Uterus (tissue), 4 donors: ENCODE data around the gene TIMM50. TPM values are rescaled to one million over a fixed set of nuclear protein-coding genes. Genes with fewer than 3 reads are reported as not detected.

Experiments used
- DNase-seq, 2 donors: peaks; one replicate each; pipeline ENCODE4 v3.0.0-alpha.2; 2019 to 2020
- H3K27ac ChIP-seq, 2 donors: fragments of 200-600 bp; sonication (generic); 1 replicate in 1 of 2; 2 replicates in 1 of 2; pipeline ENCODE4 v1.5.1; 2016 to 2018
- H3K27me3 ChIP-seq, 2 donors: fragments of 200-600 bp; sonication (generic); one replicate each; pipeline ENCODE4 v1.5.1; 2018 to 2019; ENCODE audit warnings: control low read depth in 1 of 2
- H3K36me3 ChIP-seq, 2 donors: fragments of 200-600 bp; sonication (generic); one replicate each; pipeline ENCODE4 v1.5.1; 2019; ENCODE audit warnings: control low read depth in 1 of 2
- H3K4me1 ChIP-seq, 2 donors: fragments of 200-600 bp; sonication (generic); one replicate each; pipeline ENCODE4 v1.5.1; 2018 to 2019; ENCODE audit warnings: control low read depth in 1 of 2
- H3K4me3 ChIP-seq, 2 donors: fragments of 200-600 bp; sonication (generic); 1 replicate in 1 of 2; 2 replicates in 1 of 2; pipeline ENCODE4 v1.5.1; 2018 to 2019; ENCODE audit warnings: mild to moderate bottlenecking in 1 of 2
- H3K9me3 ChIP-seq, 2 donors: fragments of 200-600 bp; sonication (generic); one replicate each; pipeline ENCODE4 v1.5.1; 2019; ENCODE audit warnings: control low read depth in 1 of 2
- CTCF ChIP-seq, 4 experiments: fragments of 200-600 bp in 2 of 4; fragments of 450-650 bp in 2 of 4; sonication (generic) in 2 of 4; IDR thresholded peaks; one replicate each; pipeline ENCODE4 v1.5.1; 2016 to 2019; ENCODE audit warnings: antibody characterized with exemption in 4 of 4, mild to moderate bottlenecking in 2 of 4, moderate library complexity in 1 of 4
- POLR2A ChIP-seq, 2 donors: fragments of 450-650 bp; IDR thresholded peaks; one replicate each; pipeline ENCODE4 v1.6.1; 2016; ENCODE audit warnings: antibody characterized with exemption in 2 of 2, mild to moderate bottlenecking in 1 of 2, moderate library complexity in 1 of 2
- intact Hi-C: fragments of 100-400 bp; cut with DNase I; formaldehyde crosslinking; loops from one replicate; pipeline ENCODE4 v1.15.1; 2023; ENCODE audit warnings: low total_unique reads
- total RNA-seq, 4 donors: library from RNA; depleted of rRNA in 3 of 4; stranded (reverse); fragments of >200 nt in 3 of 4; gene quantifications; one replicate each; pipeline versions ENCODE4 v1.1.0 to v1.2.4, GENCODE V29; 2014 to 2023
- donor health status: DM: yes; HTN: yes; CAD: no.

TIMM50 gene
- total RNA-seq, 4 donors from 2014 or later, result 21.0 to 48.6 (median 28.5) TPM

DNA sequence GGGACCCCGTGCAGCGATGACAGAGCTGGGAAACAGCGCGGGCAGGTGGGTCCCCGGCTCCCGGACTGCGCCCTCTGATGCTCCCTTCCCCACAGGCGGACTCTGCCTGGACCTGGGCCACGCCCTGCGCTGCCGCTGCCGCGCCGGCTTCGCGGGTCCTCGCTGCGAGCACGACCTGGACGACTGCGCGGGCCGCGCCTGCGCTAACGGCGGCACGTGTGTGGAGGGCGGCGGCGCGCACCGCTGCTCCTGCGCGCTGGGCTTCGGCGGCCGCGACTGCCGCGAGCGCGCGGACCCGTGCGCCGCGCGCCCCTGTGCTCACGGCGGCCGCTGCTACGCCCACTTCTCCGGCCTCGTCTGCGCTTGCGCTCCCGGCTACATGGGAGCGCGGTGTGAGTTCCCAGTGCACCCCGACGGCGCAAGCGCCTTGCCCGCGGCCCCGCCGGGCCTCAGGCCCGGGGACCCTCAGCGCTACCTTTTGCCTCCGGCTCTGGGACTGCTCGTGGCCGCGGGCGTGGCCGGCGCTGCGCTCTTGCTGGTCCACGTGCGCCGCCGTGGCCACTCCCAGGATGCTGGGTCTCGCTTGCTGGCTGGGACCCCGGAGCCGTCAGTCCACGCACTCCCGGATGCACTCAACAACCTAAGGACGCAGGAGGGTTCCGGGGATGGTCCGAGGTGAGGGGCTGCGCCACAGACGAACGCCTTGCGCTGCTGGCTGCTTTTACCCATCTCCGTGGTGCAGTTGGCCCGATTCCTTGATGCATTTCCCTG is 26.5 kb downstream of the TIMM50 start:
- H3K9me3 ChIP-seq, result no peaks in the 10 kb centered on the region
- TF ChIP-seq CTCF (IDR thresholded peaks at IDR 0.05), result no peak
- no peak for TF ChIP-seq POLR2A (IDR thresholded peaks at IDR 0.05)
- intact Hi-C loops, result no loop called here
- no peak for DNase-seq
- H3K4me3 ChIP-seq, result peak overlapping the region in 1 of 2 donors; percentile 23
- peaks cover 11 to 14% of the 10 kb centered on the region in 2 donors for H3K27me3 ChIP-seq
- no peak overlapping the region for H3K27ac ChIP-seq
- peaks cover 0 to 7% of the 10 kb centered on the region in 2 donors for H3K4me1 ChIP-seq
- H3K36me3 ChIP-seq, result no peaks in the 10 kb centered on the region

DNA sequence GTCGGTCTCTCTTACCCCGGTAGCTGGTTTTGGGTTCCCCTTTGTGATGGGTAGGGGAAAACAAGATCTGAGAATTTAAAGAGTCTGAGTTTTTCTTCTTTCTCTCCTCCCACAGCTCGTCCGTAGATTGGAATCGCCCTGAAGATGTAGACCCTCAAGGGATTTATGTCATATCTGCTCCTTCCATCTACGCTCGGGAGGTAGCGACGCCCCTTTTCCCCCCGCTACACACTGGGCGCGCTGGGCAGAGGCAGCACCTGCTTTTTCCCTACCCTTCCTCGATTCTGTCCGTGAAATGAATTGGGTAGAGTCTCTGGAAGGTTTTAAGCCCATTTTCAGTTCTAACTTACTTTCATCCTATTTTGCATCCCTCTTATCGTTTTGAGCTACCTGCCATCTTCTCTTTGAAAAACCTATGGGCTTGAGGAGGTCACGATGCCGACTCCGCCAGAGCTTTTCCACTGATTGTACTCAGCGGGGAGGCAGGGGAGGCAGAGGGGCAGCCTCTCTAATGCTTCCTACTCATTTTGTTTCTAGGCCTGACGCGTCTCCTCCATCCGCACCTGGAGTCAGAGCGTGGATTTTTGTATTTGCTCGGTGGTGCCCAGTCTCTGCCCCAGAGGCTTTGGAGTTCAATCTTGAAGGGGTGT is 27.2 kb downstream of the TIMM50 start:
- Histone ChIP-seq H3K27me3 (peaks cover 11 to 19% of the 10 kb centered on the region in 2 donors), H3K4me1 (peaks cover 0 to 7% of the 10 kb centered on the region in 2 donors), H3K4me3 (no peak overlapping the region), H3K9me3 (no peaks in the 10 kb centered on the region), H3K27ac (no peak overlapping the region), H3K36me3 (no peaks in the 10 kb centered on the region)
- intact Hi-C loops, result no loop called here
- TF ChIP-seq CTCF (IDR thresholded peaks at IDR 0.05) (no peak), POLR2A (IDR thresholded peaks at IDR 0.05) (no peak)
- no peak for DNase-seq

DNA sequence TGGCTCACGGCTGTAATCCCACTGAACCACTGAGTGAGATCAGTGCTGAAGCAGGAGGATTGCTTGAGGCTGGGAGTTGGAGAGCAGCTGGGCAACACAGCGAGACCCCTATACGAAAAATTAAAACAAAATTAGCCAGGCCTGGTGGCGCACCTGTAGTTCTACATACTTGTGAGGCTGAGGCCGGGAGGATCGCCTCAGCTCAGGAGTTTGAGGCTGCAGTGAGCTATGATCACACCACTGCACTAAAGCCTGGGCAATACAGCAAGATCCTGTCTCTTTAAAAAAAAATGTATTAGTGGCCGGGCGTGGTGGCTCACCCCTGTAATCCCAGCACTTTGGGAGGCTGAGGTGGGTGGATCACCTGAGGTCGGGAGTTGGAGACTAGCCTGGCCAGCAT is 28.0 kb downstream of the TIMM50 start:
- H3K4me3 ChIP-seq, result no peak overlapping the region
- no peaks in the 10 kb centered on the region for H3K36me3 ChIP-seq
- no peaks in the 10 kb centered on the region for H3K9me3 ChIP-seq
- H3K27me3 ChIP-seq, result peaks cover 11 to 12% of the 10 kb centered on the region in 2 donors
- intact Hi-C loops, result no loop called here
- H3K4me1 ChIP-seq, result peaks cover 0 to 7% of the 10 kb centered on the region in 2 donors
- TF ChIP-seq POLR2A (IDR thresholded peaks at IDR 0.05) (no peak), CTCF (IDR thresholded peaks at IDR 0.05) (no peak)
- no peak overlapping the region for H3K27ac ChIP-seq
- DNase-seq, result no peak

- no peak overlapping the region for H3K27ac ChIP-seq
- no peaks in the 10 kb centered on the region for H3K36me3 ChIP-seq
- TF ChIP-seq CTCF (IDR thresholded peaks at IDR 0.05) (no peak), POLR2A (IDR thresholded peaks at IDR 0.05) (no peak)
- peaks cover 14 to 15% of the 10 kb centered on the region in 2 donors for H3K27me3 ChIP-seq
- peaks cover 0 to 7% of the 10 kb centered on the region in 2 donors for H3K4me1 ChIP-seq
- intact Hi-C loops, result no loop called here
- DNase-seq, result no peak
- H3K9me3 ChIP-seq, result no peaks in the 10 kb centered on the region
- H3K4me3 ChIP-seq, result no peak overlapping the region
Observed at GRCh38 chr19:39509233-39509632, 28.6 kb downstream of the TIMM50 start.

GRCh38 chr19:39512988-39513387 is 32.4 kb downstream of the TIMM50 start:
- no peaks in the 10 kb centered on the region for H3K36me3 ChIP-seq
- no peaks in the 10 kb centered on the region for H3K9me3 ChIP-seq
- intact Hi-C loops, result no loop called here
- peaks cover 11 to 28% of the 10 kb centered on the region in 2 donors for H3K27me3 ChIP-seq
- DNase-seq, result no peak
- H3K4me3 ChIP-seq, result no peak overlapping the region
- H3K4me1 ChIP-seq, result peaks cover 0 to 10% of the 10 kb centered on the region in 2 donors
- no peak overlapping the region for H3K27ac ChIP-seq
- no peak for TF ChIP-seq CTCF (IDR thresholded peaks at IDR 0.05)
- TF ChIP-seq POLR2A (IDR thresholded peaks at IDR 0.05), result no peak
